B cell (primary cell): ENCODE measurements around the gene GPATCH3. TPM values are rescaled to one million over a fixed set of nuclear protein-coding genes. Genes with fewer than 3 reads are reported as not detected.

ENCODE experiments used
- ATAC-seq: fragments of 200-7000 bp; cut with Tn5 transposase; one replicate; pipeline ENCODE4 v1.10.0; 2021; ENCODE audit warnings: low read depth, mild to moderate bottlenecking, moderate number of reproducible peaks, moderate library complexity
- CTCF ChIA-PET: fragments of 350-600 bp; sonication (Branson Sonifier 250); formaldehyde crosslinking; loops from one replicate; lab custom pipeline; 2021; ENCODE audit warnings: antibody characterized with exemption, inconsistent platforms; lab: Charles Lee
- POLR2A ChIA-PET: fragments of 350-600 bp; sonication (Branson Sonifier 250); formaldehyde crosslinking; loops from one replicate; lab custom pipeline; 2021; ENCODE audit warnings: antibody characterized with exemption; lab: Charles Lee
- DNase-seq: peaks from one replicate; pipeline ENCODE4 v3.0.0; 2013
- H2AFZ ChIP-seq: 2 replicates; pipeline ENCODE4 v1.6.1; 2012; ENCODE audit warnings: mild to moderate bottlenecking, low read depth, low read length; ENCODE audit not compliant: insufficient read depth, poor library complexity, severe bottlenecking
- H3K27ac ChIP-seq, 2 donors: 1 replicate in 1 of 2; 2 replicates in 1 of 2; pipeline ENCODE4 v1.5.1; 2012 to 2013; ENCODE audit warnings: low read length in 2 of 2, mild to moderate bottlenecking in 2 of 2, moderate library complexity in 1 of 2
- H3K27me3 ChIP-seq, 4 experiments: fragments of 200-600 bp in 1 of 4; sonication (generic) in 1 of 4; replicated peaks in 1 of 4; 1 replicate in 2 of 4; 2 replicates in 2 of 4; pipeline versions ENCODE4 v1.6.1 to v1.7.0; 2013 to 2016; ENCODE audit warnings: low read length in 3 of 4, mild to moderate bottlenecking in 2 of 4, mixed read lengths in 1 of 4, moderate library complexity in 1 of 4; ENCODE audit not compliant: insufficient read depth in 4 of 4, control insufficient read depth in 3 of 4; ENCODE audit errors: control extremely low read depth in 1 of 4
- H3K36me3 ChIP-seq, 2 experiments: replicated peaks in 1 of 2; 1 replicate in 1 of 2; 2 replicates in 1 of 2; pipeline versions ENCODE4 v1.6.1 to v1.7.1; 2013; ENCODE audit warnings: low read length in 1 of 2; ENCODE audit not compliant: insufficient read depth in 2 of 2, control insufficient read depth in 1 of 2; ENCODE audit errors: control extremely low read depth in 1 of 2, extremely low read depth in 1 of 2
- H3K4me1 ChIP-seq, 2 donors: fragments of 200-600 bp in 1 of 2; sonication (generic) in 1 of 2; 1 replicate in 1 of 2; 2 replicates in 1 of 2; pipeline versions ENCODE4 v1.5.1 to v1.6.1; 2013 to 2017; ENCODE audit warnings: low read length in 2 of 2; ENCODE audit not compliant: control insufficient read depth in 2 of 2, insufficient read depth in 2 of 2
- H3K4me2 ChIP-seq: replicated peaks from 2 replicates; pipeline ENCODE3; 2012; ENCODE audit warnings: mild to moderate bottlenecking, low read depth, low read length; ENCODE audit not compliant: poor library complexity, severe bottlenecking
- H3K4me3 ChIP-seq, 5 experiments: fragments of 200-600 bp in 1 of 5; sonication (generic) in 1 of 5; 1 replicate in 3 of 5; 2 replicates in 2 of 5; pipeline versions ENCODE4 v1.5.1 to v1.7.0; 2011 to 2016; ENCODE audit warnings: low read length in 4 of 5, mild to moderate bottlenecking in 4 of 5, low read depth in 2 of 5, control low read depth in 1 of 5, moderate library complexity in 1 of 5; ENCODE audit not compliant: insufficient read depth in 1 of 5; ENCODE audit errors: control extremely low read depth in 1 of 5, extremely low read depth in 1 of 5
- H3K79me2 ChIP-seq: fragments of 200-600 bp; sonication (generic); one replicate; pipeline ENCODE4 v1.6.0; 2016; ENCODE audit warnings: low read length; ENCODE audit not compliant: control insufficient read depth, insufficient read depth
- H3K9ac ChIP-seq: fragments of 200-600 bp; sonication (generic); 2 replicates; pipeline ENCODE4 v1.6.1; 2017; ENCODE audit warnings: mild to moderate bottlenecking, low read length, moderate library complexity
- H3K9me3 ChIP-seq, 3 donors: one replicate each; pipeline versions ENCODE4 v1.6.1 to v1.7.1; 2013; ENCODE audit warnings: low read length in 2 of 3; ENCODE audit not compliant: control insufficient read depth in 2 of 3, insufficient read depth in 1 of 3; ENCODE audit errors: control extremely low read depth in 1 of 3
- H4K20me1 ChIP-seq: 2 replicates; pipeline ENCODE4 v1.6.0; 2012; ENCODE audit warnings: mild to moderate bottlenecking, low read length; ENCODE audit not compliant: insufficient read depth, control insufficient read depth, poor library complexity, severe bottlenecking
- H3K27ac Mint-ChIP-seq: one replicate; pipeline ENCODE4 v1.8.0; 2021; ENCODE audit warnings: mixed read lengths
- H3K27me3 Mint-ChIP-seq: one replicate; pipeline ENCODE4 v1.8.0; 2021; ENCODE audit warnings: mixed read lengths
- H3K4me1 Mint-ChIP-seq: one replicate; pipeline ENCODE4 v1.8.0; 2021; ENCODE audit warnings: mixed read lengths
- H3K4me3 Mint-ChIP-seq: one replicate; pipeline ENCODE4 v1.8.0; 2021; ENCODE audit warnings: mixed read lengths
- H3K9me3 Mint-ChIP-seq: one replicate; pipeline ENCODE4 v1.8.0; 2022; ENCODE audit warnings: mixed read lengths; ENCODE audit not compliant: insufficient read depth
- EZH2 ChIP-seq: IDR thresholded peaks from 2 replicates; pipeline ENCODE4 v1.6.1; 2012; ENCODE audit warnings: borderline replicate concordance, low read depth, mild to moderate bottlenecking, moderate library complexity, low read length; ENCODE audit not compliant: insufficient read depth, poor library complexity, severe bottlenecking
- WGBS: methylation state at CpG from one replicate; pipeline ENCODE4 v1.1.5; 2013; ENCODE audit warnings: missing lambda C conversion rate; ENCODE audit not compliant: insufficient coverage; 5-methylcytosine and 5-hydroxymethylcytosine counted together
- intact Hi-C: fragments of 100-400 bp; cut with micrococcal nuclease; formaldehyde crosslinking; loops from one replicate; pipeline ENCODE4 v1.10.0; 2022
- polyA plus RNA-seq: library from polyadenylated mRNA; depleted of rRNA; stranded (reverse); fragments of >200 nt; gene quantifications from 2 replicates; pipeline ENCODE4 v1.2.3, GENCODE V29; 2012
- total RNA-seq, 2 donors: library from RNA; stranded (reverse); fragments of 120-200 nt in 1 of 2; gene quantifications; 1 replicate in 1 of 2; 2 replicates in 1 of 2; pipeline versions ENCODE4 v1.2.3 to v1.2.4, GENCODE V29; 2013 to 2022
- TF ChIP-seq, protein P1 (sequence below): fragments of 200-600 bp; IDR thresholded peaks from one replicate; pipeline ENCODE4 v1.8.0; 2022; ENCODE audit warnings: antibody characterized with exemption, mild to moderate bottlenecking

The GPATCH3 gene
- total and polyA plus RNA-seq, 2 donors (not counting 1 experiment from before 2014, with no cell fraction given) = 9.2 to 21.9 TPM

DNA sequence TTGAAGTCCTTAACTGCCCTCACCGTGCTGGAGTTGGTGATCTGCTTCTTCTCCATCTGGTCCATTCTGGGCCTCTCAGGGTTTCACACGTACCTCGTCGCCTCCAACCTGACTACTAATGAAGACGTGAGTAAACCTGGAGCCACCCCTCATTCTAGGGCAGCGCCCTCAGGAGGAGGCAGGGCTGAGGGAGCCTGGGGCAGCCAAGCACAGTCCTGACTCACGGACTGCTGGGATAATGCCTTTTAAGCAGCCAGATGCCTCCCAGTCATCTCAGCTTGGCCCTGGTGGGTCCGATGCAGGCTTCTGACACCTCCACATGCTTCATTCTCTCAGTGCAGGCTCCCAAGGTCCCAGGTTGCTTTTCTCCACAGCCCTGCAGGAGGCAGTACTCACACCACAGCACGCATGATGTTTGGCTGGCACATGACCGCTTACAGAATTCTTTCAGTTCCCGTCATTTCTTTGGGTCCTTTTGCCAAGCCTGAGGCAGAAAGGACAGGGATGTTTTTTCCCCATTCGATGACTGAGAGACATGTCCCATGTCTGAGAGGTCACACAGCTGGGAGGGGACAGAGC is 49.1 kb downstream of the GPATCH3 start:
- DNase-seq (no peak), ATAC-seq (no peak)
- Histone ChIP-seq H3K79me2 (no peaks in the 10 kb centered on the region), H3K4me3 (no peak overlapping the region), H2AFZ (no peak overlapping the region), H3K27me3 (no peaks in the 10 kb centered on the region), H3K4me2 (no peak overlapping the region), H3K9me3 (no peaks in the 10 kb centered on the region), H3K9ac (no peak overlapping the region), H4K20me1 (no peaks in the 10 kb centered on the region), H3K36me3 (peaks cover 0 to 70% of the 10 kb centered on the region in 2 experiments), H3K27ac (no peak overlapping the region), H3K4me1 (no peaks in the 10 kb centered on the region)
- Mint-ChIP-seq H3K27ac (no peak overlapping the region), H3K27me3 (no peaks in the 10 kb centered on the region), H3K4me3 (no peak overlapping the region), H3K4me1 (no peaks in the 10 kb centered on the region), H3K9me3 (no peaks in the 10 kb centered on the region)
- TF ChIP-seq, protein P1, sequence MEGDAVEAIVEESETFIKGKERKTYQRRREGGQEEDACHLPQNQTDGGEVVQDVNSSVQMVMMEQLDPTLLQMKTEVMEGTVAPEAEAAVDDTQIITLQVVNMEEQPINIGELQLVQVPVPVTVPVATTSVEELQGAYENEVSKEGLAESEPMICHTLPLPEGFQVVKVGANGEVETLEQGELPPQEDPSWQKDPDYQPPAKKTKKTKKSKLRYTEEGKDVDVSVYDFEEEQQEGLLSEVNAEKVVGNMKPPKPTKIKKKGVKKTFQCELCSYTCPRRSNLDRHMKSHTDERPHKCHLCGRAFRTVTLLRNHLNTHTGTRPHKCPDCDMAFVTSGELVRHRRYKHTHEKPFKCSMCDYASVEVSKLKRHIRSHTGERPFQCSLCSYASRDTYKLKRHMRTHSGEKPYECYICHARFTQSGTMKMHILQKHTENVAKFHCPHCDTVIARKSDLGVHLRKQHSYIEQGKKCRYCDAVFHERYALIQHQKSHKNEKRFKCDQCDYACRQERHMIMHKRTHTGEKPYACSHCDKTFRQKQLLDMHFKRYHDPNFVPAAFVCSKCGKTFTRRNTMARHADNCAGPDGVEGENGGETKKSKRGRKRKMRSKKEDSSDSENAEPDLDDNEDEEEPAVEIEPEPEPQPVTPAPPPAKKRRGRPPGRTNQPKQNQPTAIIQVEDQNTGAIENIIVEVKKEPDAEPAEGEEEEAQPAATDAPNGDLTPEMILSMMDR = no peak
- no peak for TF ChIP-seq EZH2
- ChIA-PET POLR2A (no interaction called here), CTCF (interaction anchor here (0.6 to 5.0 kb wide), 7 partner anchors 12 to 36 kb away, joined by 3 to 32 read pairs (median 3); no protein-coding TSS in a partner anchor)
- intact Hi-C loops = no loop called here
- 96% methylated on average over 11 of the region's 12 CpGs for WGBS

DNA sequence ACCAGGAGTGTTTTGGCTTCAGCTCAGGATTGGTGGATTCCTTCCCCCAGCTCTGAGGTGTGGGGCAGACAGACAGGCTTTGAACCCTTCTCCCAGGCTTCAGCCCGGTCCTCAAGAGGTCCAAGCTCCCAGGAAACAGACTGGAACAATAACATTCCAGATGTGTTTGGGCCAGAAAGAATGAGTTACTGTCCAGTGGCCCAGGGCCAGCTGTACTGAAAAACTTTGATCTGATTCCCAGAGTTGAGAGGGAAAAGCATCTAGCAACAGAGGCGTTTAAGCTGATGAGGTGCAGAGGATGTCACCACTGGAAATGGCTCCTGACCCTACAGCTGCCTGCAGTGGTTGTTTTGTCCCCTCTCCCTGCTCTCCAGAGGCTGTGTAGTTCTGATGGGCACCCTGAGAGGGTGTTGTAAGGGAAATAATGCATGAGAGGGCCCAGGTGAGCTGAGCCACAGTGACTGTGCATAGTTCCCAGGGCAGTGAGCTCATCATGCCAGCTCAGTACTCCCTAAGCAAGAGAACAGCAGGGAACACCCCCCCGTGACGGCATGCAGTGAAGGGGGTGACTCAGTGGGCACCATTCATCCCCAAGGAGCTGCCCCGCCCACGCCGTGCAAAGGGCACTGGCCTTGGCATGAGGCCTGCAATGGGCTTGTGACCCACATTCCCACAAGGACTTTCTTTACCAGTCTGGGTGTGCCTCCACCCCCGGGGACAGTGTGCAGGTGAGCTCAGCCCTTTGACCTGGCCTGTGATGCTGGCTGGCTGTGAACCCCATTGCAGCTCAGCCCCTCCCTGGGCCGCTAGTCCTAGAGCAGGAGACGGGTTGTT is 51.1 kb downstream of the GPATCH3 start:
- CTCF ChIA-PET = interaction anchor here (0.6 to 5.0 kb wide), 12 partner anchors 8 to 243 kb away, joined by 3 to 32 read pairs (median 4); no protein-coding TSS in a partner anchor
- Mint-ChIP-seq H3K4me3 (no peak overlapping the region), H3K27ac (no peak overlapping the region), H3K9me3 (no peaks in the 10 kb centered on the region), H3K4me1 (no peaks in the 10 kb centered on the region), H3K27me3 (no peaks in the 10 kb centered on the region)
- Histone ChIP-seq H3K27ac (no peak overlapping the region), H2AFZ (no peak overlapping the region), H3K79me2 (no peaks in the 10 kb centered on the region), H3K27me3 (no peaks in the 10 kb centered on the region), H3K4me2 (no peak overlapping the region), H4K20me1 (no peaks in the 10 kb centered on the region), H3K4me3 (no peak overlapping the region), H3K9ac (no peak overlapping the region), H3K4me1 (no peaks in the 10 kb centered on the region), H3K36me3 (peaks cover 0 to 65% of the 10 kb centered on the region in 2 experiments), H3K9me3 (no peaks in the 10 kb centered on the region)
- POLR2A ChIA-PET = no interaction called here
- TF ChIP-seq, protein P1 = no peak
- TF ChIP-seq EZH2 = no peak
- 96% methylated on average over 10 of the region's 10 CpGs for WGBS
- intact Hi-C loops = no loop called here
- ATAC-seq (no peak), DNase-seq (no peak)
